Sigmoid colon (tissue), 4 donors: ENCODE measurements around the gene ZNF133.

Experiments
- CTCF ChIP-seq, 4 experiments: fragments of 450-650 bp in 3 of 4; fragments of 200-600 bp in 1 of 4; IDR thresholded peaks; one replicate each; pipeline ENCODE4 v1.5.1; 2016 to 2019; ENCODE audit warnings: antibody characterized with exemption in 4 of 4, mild to moderate bottlenecking in 3 of 4, moderate library complexity in 2 of 4
- EP300 ChIP-seq, 4 donors: sonication (generic); formaldehyde crosslinking; IDR thresholded peaks; one replicate each; pipeline ENCODE4 v1.6.1; 2017; ENCODE audit warnings: antibody characterized with exemption in 4 of 4
- POLR2A ChIP-seq, 2 donors: fragments of 450-650 bp; IDR thresholded peaks; one replicate each; pipeline ENCODE4 v1.6.1; 2016; ENCODE audit warnings: antibody characterized with exemption in 2 of 2, mild to moderate bottlenecking in 2 of 2, moderate library complexity in 2 of 2

GRCh38 chr20:18299364-18299763, 11.0 kb downstream of the ZNF133 start:
- no peak for TF ChIP-seq CTCF (IDR thresholded peaks at IDR 0.05)
- no peak for TF ChIP-seq POLR2A (IDR thresholded peaks at IDR 0.05)
- no peak for TF ChIP-seq EP300 (IDR thresholded peaks at IDR 0.05)
